ENCODE measurements around the gene RASGRF1. TPM values are rescaled to one million over a fixed set of nuclear protein-coding genes. Genes with fewer than 3 reads are reported as not detected.
A peak's percentile ranks its signal among the peaks of the same experiment; 100 is the strongest.

Gene RASGRF1
- total and polyA plus RNA-seq, 9 of the 15 experiments (the other 6 are each of a cell fraction or from before 2014, with no cell fraction given), result 0.03 to 0.58 (median 0.06) TPM; not detected in 1

GRCh38 chr15:78944669-78945407 is 145.7 kb downstream of the RASGRF1 start, which contains the start of gene CTSH (continued):
- no peak for TF ChIP-seq STAT5B (CRISPR knock-in tag; IDR thresholded peaks at IDR 0.05)
- no peak for TF ChIP-seq FOXK2 (conservative IDR thresholded peaks at IDR 0.05 in 1 of 2, IDR thresholded peaks at IDR 0.05 in 1 of 2; ENCODE audit: low read depth in 2 of 2)
- no peak for TF ChIP-seq ZC3H11A (IDR thresholded peaks at IDR 0.05; ENCODE audit: low read depth, low read length)
- TF ChIP-seq, protein P1, sequence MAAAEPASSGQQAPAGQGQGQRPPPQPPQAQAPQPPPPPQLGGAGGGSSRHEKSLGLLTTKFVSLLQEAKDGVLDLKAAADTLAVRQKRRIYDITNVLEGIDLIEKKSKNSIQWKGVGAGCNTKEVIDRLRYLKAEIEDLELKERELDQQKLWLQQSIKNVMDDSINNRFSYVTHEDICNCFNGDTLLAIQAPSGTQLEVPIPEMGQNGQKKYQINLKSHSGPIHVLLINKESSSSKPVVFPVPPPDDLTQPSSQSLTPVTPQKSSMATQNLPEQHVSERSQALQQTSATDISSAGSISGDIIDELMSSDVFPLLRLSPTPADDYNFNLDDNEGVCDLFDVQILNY (CRISPR knock-in tag; IDR thresholded peaks at IDR 0.05), result no peak
- TF ChIP-seq SMARCA5 (IDR thresholded peaks at IDR 0.05), result no peak
- peak; percentile 36; the same call in 1 of the 2 replicates for TF ChIP-seq FOXP1 (CRISPR knock-in tag; IDR thresholded peaks at IDR 0.05)
- TF ChIP-seq ZNF217 (CRISPR knock-in tag; IDR thresholded peaks at IDR 0.05), result no peak
- TF ChIP-seq EP300 (IDR thresholded peaks at IDR 0.05; ENCODE audit: low read length), result no peak
- TF ChIP-seq, protein P2, sequence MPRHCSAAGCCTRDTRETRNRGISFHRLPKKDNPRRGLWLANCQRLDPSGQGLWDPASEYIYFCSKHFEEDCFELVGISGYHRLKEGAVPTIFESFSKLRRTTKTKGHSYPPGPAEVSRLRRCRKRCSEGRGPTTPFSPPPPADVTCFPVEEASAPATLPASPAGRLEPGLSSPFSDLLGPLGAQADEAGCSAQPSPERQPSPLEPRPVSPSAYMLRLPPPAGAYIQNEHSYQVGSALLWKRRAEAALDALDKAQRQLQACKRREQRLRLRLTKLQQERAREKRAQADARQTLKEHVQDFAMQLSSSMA (CRISPR knock-in tag; IDR thresholded peaks at IDR 0.05), result no peak
- peak in 1 of 2 experiments; percentile 50; a peak in 1 of 3 replicates for TF ChIP-seq CBX3 (IDR thresholded peaks at IDR 0.05; ENCODE audit: borderline replicate concordance in 1 of 2, low read length in 2 of 2)
- TF ChIP-seq, protein P3, sequence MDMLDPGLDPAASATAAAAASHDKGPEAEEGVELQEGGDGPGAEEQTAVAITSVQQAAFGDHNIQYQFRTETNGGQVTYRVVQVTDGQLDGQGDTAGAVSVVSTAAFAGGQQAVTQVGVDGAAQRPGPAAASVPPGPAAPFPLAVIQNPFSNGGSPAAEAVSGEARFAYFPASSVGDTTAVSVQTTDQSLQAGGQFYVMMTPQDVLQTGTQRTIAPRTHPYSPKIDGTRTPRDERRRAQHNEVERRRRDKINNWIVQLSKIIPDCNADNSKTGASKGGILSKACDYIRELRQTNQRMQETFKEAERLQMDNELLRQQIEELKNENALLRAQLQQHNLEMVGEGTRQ (CRISPR knock-in tag; IDR thresholded peaks at IDR 0.05), result no peak
- TF ChIP-seq ZNF583 (CRISPR knock-in tag; IDR thresholded peaks at IDR 0.05), result peak; percentile 34; the same call in 1 of the 2 replicates
- TF ChIP-seq GATA2 (CRISPR knock-in tag; IDR thresholded peaks at IDR 0.05), result 0 out of 2 replicates have a peak, but pooled peaks have one; percentile 15
- no peak for TF ChIP-seq ZNF507 (tag; conservative IDR thresholded peaks at IDR 0.05)
- TF ChIP-seq MYC (IDR thresholded peaks at IDR 0.05; ENCODE audit: low read depth, low read length), result peak; percentile 50; the same call in 1 of the 2 replicates
- peak; percentile 63; the same call in 1 of the 2 replicates for TF ChIP-seq MYC (CRISPR knock-in tag; IDR thresholded peaks at IDR 0.05; ENCODE audit: borderline replicate concordance, low read depth)
- no peak for TF ChIP-seq RCOR1 (IDR thresholded peaks at IDR 0.05; ENCODE audit: borderline replicate concordance in 1 of 2, low read depth in 2 of 2, low read length in 2 of 2)
- TF ChIP-seq, protein P4, sequence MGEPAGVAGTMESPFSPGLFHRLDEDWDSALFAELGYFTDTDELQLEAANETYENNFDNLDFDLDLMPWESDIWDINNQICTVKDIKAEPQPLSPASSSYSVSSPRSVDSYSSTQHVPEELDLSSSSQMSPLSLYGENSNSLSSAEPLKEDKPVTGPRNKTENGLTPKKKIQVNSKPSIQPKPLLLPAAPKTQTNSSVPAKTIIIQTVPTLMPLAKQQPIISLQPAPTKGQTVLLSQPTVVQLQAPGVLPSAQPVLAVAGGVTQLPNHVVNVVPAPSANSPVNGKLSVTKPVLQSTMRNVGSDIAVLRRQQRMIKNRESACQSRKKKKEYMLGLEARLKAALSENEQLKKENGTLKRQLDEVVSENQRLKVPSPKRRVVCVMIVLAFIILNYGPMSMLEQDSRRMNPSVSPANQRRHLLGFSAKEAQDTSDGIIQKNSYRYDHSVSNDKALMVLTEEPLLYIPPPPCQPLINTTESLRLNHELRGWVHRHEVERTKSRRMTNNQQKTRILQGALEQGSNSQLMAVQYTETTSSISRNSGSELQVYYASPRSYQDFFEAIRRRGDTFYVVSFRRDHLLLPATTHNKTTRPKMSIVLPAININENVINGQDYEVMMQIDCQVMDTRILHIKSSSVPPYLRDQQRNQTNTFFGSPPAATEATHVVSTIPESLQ (CRISPR knock-in tag; IDR thresholded peaks at IDR 0.05), result 0 out of 2 replicates have a peak, but pooled peaks have one; percentile 67
- TF ChIP-seq, protein P5, sequence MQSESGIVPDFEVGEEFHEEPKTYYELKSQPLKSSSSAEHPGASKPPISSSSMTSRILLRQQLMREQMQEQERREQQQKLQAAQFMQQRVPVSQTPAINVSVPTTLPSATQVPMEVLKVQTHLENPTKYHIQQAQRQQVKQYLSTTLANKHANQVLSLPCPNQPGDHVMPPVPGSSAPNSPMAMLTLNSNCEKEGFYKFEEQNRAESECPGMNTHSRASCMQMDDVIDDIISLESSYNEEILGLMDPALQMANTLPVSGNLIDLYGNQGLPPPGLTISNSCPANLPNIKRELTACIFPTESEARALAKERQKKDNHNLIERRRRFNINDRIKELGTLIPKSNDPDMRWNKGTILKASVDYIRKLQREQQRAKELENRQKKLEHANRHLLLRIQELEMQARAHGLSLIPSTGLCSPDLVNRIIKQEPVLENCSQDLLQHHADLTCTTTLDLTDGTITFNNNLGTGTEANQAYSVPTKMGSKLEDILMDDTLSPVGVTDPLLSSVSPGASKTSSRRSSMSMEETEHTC (IDR thresholded peaks at IDR 0.05), result 0 out of 2 replicates have a peak, but pooled peaks have one; percentile 20
- TF ChIP-seq E2F3 (CRISPR knock-in tag; IDR thresholded peaks at IDR 0.05), result peak; percentile 83
- TF ChIP-seq ZBED1 (IDR thresholded peaks at IDR 0.05), result no peak
